H9 (cell line): ENCODE measurements around the gene FCMR. TPM values are rescaled to one million over a fixed set of nuclear protein-coding genes. Genes with fewer than 3 reads are reported as not detected.

Experiments
- DNase-seq: peaks from one replicate; pipeline ENCODE4 v3.0.0-alpha.2; 2017
- H2AFZ ChIP-seq: one replicate; pipeline ENCODE4 v1.6.1; 2013; ENCODE audit warnings: mild to moderate bottlenecking, low read length, control low read depth, moderate library complexity
- H2AK5ac ChIP-seq: 2 replicates; pipeline ENCODE4 v1.6.1; 2013; ENCODE audit warnings: low read length, control low read depth, mixed read lengths; ENCODE audit not compliant: insufficient read length
- H2BK120ac ChIP-seq: one replicate; pipeline ENCODE4 v1.6.1; 2013; ENCODE audit warnings: low read depth, mild to moderate bottlenecking, low read length, control low read depth, inconsistent platforms; ENCODE audit not compliant: poor library complexity, severe bottlenecking
- H2BK12ac ChIP-seq: 2 replicates; pipeline ENCODE4 v1.6.1; 2013; ENCODE audit warnings: low read length, control low read depth, mixed read lengths, low read depth; ENCODE audit not compliant: insufficient read length
- H2BK15ac ChIP-seq: 2 replicates; pipeline ENCODE4 v1.6.1; 2013; ENCODE audit warnings: low read depth, low read length, control low read depth
- H2BK20ac ChIP-seq: one replicate; pipeline ENCODE4 v1.6.1; 2013; ENCODE audit warnings: low read depth, mild to moderate bottlenecking, low read length, control low read depth, inconsistent platforms; ENCODE audit not compliant: poor library complexity, severe bottlenecking
- H2BK5ac ChIP-seq: 2 replicates; pipeline ENCODE4 v1.6.1; 2013; ENCODE audit warnings: low read length, control low read depth, mixed read lengths; ENCODE audit not compliant: insufficient read length
- H3K14ac ChIP-seq: 2 replicates; pipeline ENCODE4 v1.6.1; 2013; ENCODE audit warnings: low read length, control low read depth; ENCODE audit not compliant: insufficient read depth
- H3K18ac ChIP-seq: 2 replicates; pipeline ENCODE4 v1.6.1; 2013; ENCODE audit warnings: low read depth, mild to moderate bottlenecking, mixed read lengths, low read length, control low read depth; ENCODE audit not compliant: insufficient read length
- H3K23ac ChIP-seq: 2 replicates; pipeline ENCODE4 v1.6.1; 2013; ENCODE audit warnings: low read length, control low read depth, mixed read lengths, low read depth; ENCODE audit not compliant: insufficient read length
- H3K23me2 ChIP-seq: 2 replicates; pipeline ENCODE4 v1.6.1; 2013; ENCODE audit warnings: low read depth, mild to moderate bottlenecking, mixed read lengths, low read length, control low read depth; ENCODE audit not compliant: insufficient read length, poor library complexity, severe bottlenecking
- H3K27ac ChIP-seq: 2 replicates; pipeline ENCODE4 v1.5.1; 2013; ENCODE audit warnings: low read length, control low read depth, mixed read lengths, low read depth; ENCODE audit not compliant: insufficient read length
- H3K27me3 ChIP-seq: 2 replicates; pipeline ENCODE4 v1.6.1; 2013; ENCODE audit warnings: low read length, control low read depth, inconsistent platforms; ENCODE audit not compliant: insufficient read depth
- H3K4ac ChIP-seq: 2 replicates; pipeline ENCODE4 v1.6.1; 2013; ENCODE audit warnings: low read depth, mild to moderate bottlenecking, control low read depth, inconsistent platforms, low read length, moderate library complexity
- H3K4me1 ChIP-seq: 2 replicates; pipeline ENCODE4 v1.6.1; 2013; ENCODE audit warnings: low read length, control low read depth, inconsistent platforms; ENCODE audit not compliant: insufficient read depth
- H3K4me2 ChIP-seq: 2 replicates; pipeline ENCODE4 v1.6.1; 2013; ENCODE audit warnings: low read length, control low read depth, mixed read lengths; ENCODE audit not compliant: insufficient read length, insufficient read depth
- H3K56ac ChIP-seq: 2 replicates; pipeline ENCODE4 v1.6.1; 2013; ENCODE audit warnings: low read depth, mild to moderate bottlenecking, mixed read lengths, low read length, control low read depth; ENCODE audit not compliant: insufficient read length
- H3K79me1 ChIP-seq: 2 replicates; pipeline ENCODE4 v1.6.1; 2013; ENCODE audit warnings: low read depth, mild to moderate bottlenecking, moderate library complexity, low read length, control low read depth, inconsistent platforms; ENCODE audit not compliant: insufficient read depth, poor library complexity, severe bottlenecking
- H3K79me2 ChIP-seq: 2 replicates; pipeline ENCODE4 v1.6.1; 2013; ENCODE audit warnings: low read length, control low read depth, inconsistent platforms; ENCODE audit not compliant: insufficient read depth
- H3K9ac ChIP-seq: 2 replicates; pipeline ENCODE4 v1.6.1; 2013; ENCODE audit warnings: low read length, control low read depth, mixed read lengths; ENCODE audit not compliant: insufficient read length; ENCODE audit errors: extremely low read depth
- H3K9me3 ChIP-seq: one replicate; pipeline ENCODE4 v1.6.1; 2013; ENCODE audit warnings: low read depth, low read length, inconsistent platforms; ENCODE audit not compliant: control insufficient read depth
- H3T11ph ChIP-seq: one replicate; pipeline ENCODE4 v1.6.1; 2013; ENCODE audit warnings: mild to moderate bottlenecking, low read length, control low read depth, inconsistent platforms
- H4K20me1 ChIP-seq: one replicate; pipeline ENCODE4 v1.6.1; 2013; ENCODE audit not compliant: control insufficient read depth, insufficient read length, insufficient read depth
- H4K5ac ChIP-seq: 2 replicates; pipeline ENCODE4 v1.6.1; 2013; ENCODE audit warnings: low read depth, mild to moderate bottlenecking, mixed read lengths, low read length, control low read depth; ENCODE audit not compliant: insufficient read length
- H4K8ac ChIP-seq: replicated peaks from 2 replicates; pipeline ENCODE4 v1.6.1; 2013; ENCODE audit warnings: low read length, control low read depth, mixed read lengths, low read depth; ENCODE audit not compliant: insufficient read length
- H4K91ac ChIP-seq: 2 replicates; pipeline ENCODE4 v1.6.1; 2013; ENCODE audit warnings: low read depth, mild to moderate bottlenecking, moderate library complexity, mixed read lengths, low read length, control low read depth; ENCODE audit not compliant: insufficient read length
- H3K27ac Mint-ChIP-seq, 3 experiments: 2 replicates in 2 of 3; 3 replicates in 1 of 3; pipeline ENCODE4 v1.8.0; 2020 to 2021; ENCODE audit warnings: mixed read lengths in 3 of 3, mild to moderate bottlenecking in 1 of 3, moderate library complexity in 1 of 3
- H3K27me3 Mint-ChIP-seq: 2 replicates; pipeline ENCODE4 v1.8.0; 2021; ENCODE audit warnings: low read depth, mild to moderate bottlenecking, moderate library complexity, mixed read lengths
- H3K36me3 Mint-ChIP-seq, 3 experiments: 2 replicates in 2 of 3; 3 replicates in 1 of 3; pipeline ENCODE4 v1.8.0; 2020 to 2021; ENCODE audit warnings: low read depth in 3 of 3, mixed read lengths in 3 of 3; ENCODE audit not compliant: insufficient read depth in 1 of 3
- H3K4me1 Mint-ChIP-seq, 2 experiments: 2 replicates each; pipeline ENCODE4 v1.8.0; 2020; ENCODE audit warnings: mixed read lengths in 2 of 2
- H3K4me3 Mint-ChIP-seq, 2 experiments: 2 replicates in 1 of 2; 3 replicates in 1 of 2; pipeline ENCODE4 v1.8.0; 2020 to 2021; ENCODE audit warnings: mild to moderate bottlenecking in 2 of 2, mixed read lengths in 2 of 2, moderate library complexity in 1 of 2
- H3K9me3 Mint-ChIP-seq, 2 experiments: 2 replicates in 1 of 2; 3 replicates in 1 of 2; pipeline ENCODE4 v1.8.0; 2020; ENCODE audit warnings: mild to moderate bottlenecking in 2 of 2, mixed read lengths in 2 of 2, moderate library complexity in 1 of 2
- WGBS: extraction: QIAGEN DNeasy Blood & Tissue Kit; methylation state at CpG from one replicate; pipeline ENCODE4 v1.1.7; 2013; ENCODE audit warnings: missing lambda C conversion rate, low lambda C conversion rate, mixed read lengths; ENCODE audit not compliant: insufficient read length; ENCODE audit errors: extremely low coverage; 5-methylcytosine and 5-hydroxymethylcytosine counted together
- total RNA-seq: library from RNA; stranded (reverse); gene quantifications from 2 replicates; pipeline ENCODE4 v1.2.1, GENCODE V29; 2021
- TF ChIP-seq, protein P1 (sequence below): fragments of 200-600 bp; sonication (generic); conservative IDR thresholded peaks from 3 replicates; pipeline ENCODE4 v1.8.0; 2021; ENCODE audit warnings: antibody characterized with exemption, mild to moderate bottlenecking

FCMR gene
- total RNA-seq, 1 experiment from 2014 or later: not detected

DNA sequence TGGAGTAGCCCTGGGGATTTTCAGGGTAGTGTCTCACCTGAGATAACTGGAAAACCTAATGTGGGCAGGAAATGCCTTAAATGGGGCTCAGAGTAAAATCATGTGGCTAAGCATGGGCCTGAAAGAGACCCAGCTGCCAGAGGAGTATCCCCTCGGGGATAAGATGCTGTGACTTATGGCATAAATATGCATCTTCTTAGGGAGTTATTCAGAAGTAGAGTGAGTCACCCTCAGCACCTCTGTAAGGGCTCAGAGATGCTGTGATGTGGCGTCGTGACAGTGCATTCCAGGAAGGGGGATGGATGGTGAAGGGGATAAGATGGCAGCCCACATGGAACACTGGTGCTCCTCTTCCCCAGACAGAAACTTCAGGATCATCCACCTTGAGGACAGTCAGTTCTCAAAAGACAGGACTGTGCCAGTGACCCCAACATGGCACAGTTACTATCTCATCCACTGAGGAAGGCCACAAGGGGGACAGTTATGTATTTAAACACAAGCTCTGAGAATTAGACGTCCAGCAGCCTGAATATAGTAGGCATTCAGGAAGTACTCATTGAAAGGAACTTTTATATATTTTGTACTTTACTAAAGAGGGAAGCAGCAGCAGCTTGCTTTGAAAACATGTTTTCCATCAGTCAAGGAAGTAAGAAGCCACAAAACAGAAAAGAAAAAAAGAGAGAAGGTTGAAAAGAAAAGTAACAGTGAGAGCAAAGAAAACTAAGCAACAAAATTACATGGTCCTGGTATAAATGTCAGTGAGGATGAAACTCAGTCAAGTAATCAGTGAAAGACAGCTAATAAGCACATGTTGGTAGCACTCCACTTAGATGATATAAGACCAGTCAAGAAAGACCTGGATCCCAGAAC, 16.2 kb downstream of the FCMR start:
- no peaks in the 10 kb centered on the region; a peak in 1 of 7 replicates for H3K36me3 Mint-ChIP-seq
- H3K9ac ChIP-seq: no peak overlapping the region
- H2BK15ac ChIP-seq: no peak overlapping the region
- no peaks in the 10 kb centered on the region for H3K79me2 ChIP-seq
- H4K20me1 ChIP-seq: no peaks in the 10 kb centered on the region
- no peak overlapping the region for H3K4ac ChIP-seq
- H3K4me2 ChIP-seq: no peak overlapping the region
- H4K91ac ChIP-seq: no peak overlapping the region
- H3K56ac ChIP-seq: no peak overlapping the region
- H2BK20ac ChIP-seq: no peak overlapping the region
- H3K14ac ChIP-seq: no peak overlapping the region
- H3K27ac ChIP-seq: no peak overlapping the region
- no peaks in the 10 kb centered on the region; a peak in 1 of 5 replicates for H3K9me3 Mint-ChIP-seq
- no peaks in the 10 kb centered on the region for H3K79me1 ChIP-seq
- no peak overlapping the region for H3K4me3 Mint-ChIP-seq
- no peaks in the 10 kb centered on the region for H3K9me3 ChIP-seq
- H4K5ac ChIP-seq: no peak overlapping the region
- H2AK5ac ChIP-seq: no peak overlapping the region
- no peak overlapping the region for H3K23ac ChIP-seq
- H3K18ac ChIP-seq: no peak overlapping the region
- H2BK12ac ChIP-seq: no peak overlapping the region
- 0 out of 2 replicates have a peak, but pooled peaks cover 3% of the 10 kb centered on the region for H3K4me1 ChIP-seq
- peaks cover 6% of the 10 kb centered on the region for H3K23me2 ChIP-seq
- H2BK120ac ChIP-seq: no peak overlapping the region
- peaks cover 5 to 20% of the 10 kb centered on the region in 2 experiments for H3K4me1 Mint-ChIP-seq
- no peak overlapping the region for H4K8ac ChIP-seq
- H3T11ph ChIP-seq: no peak overlapping the region
- TF ChIP-seq, protein P1, sequence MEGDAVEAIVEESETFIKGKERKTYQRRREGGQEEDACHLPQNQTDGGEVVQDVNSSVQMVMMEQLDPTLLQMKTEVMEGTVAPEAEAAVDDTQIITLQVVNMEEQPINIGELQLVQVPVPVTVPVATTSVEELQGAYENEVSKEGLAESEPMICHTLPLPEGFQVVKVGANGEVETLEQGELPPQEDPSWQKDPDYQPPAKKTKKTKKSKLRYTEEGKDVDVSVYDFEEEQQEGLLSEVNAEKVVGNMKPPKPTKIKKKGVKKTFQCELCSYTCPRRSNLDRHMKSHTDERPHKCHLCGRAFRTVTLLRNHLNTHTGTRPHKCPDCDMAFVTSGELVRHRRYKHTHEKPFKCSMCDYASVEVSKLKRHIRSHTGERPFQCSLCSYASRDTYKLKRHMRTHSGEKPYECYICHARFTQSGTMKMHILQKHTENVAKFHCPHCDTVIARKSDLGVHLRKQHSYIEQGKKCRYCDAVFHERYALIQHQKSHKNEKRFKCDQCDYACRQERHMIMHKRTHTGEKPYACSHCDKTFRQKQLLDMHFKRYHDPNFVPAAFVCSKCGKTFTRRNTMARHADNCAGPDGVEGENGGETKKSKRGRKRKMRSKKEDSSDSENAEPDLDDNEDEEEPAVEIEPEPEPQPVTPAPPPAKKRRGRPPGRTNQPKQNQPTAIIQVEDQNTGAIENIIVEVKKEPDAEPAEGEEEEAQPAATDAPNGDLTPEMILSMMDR: no peak
- H3K27me3 Mint-ChIP-seq: peaks cover 54% of the 10 kb centered on the region
- H3K27ac Mint-ChIP-seq: no peak overlapping the region
- peaks cover 11% of the 10 kb centered on the region; the same call in 1 of the 2 replicates for H3K27me3 ChIP-seq
- no peak for DNase-seq
- no peak overlapping the region for H2BK5ac ChIP-seq
- H2AFZ ChIP-seq: no peak overlapping the region
- WGBS: no CpG with 5 or more reads among the region's 4 CpGs
